HFF-Myc (cell line): ENCODE data around the gene TMEM121B.

Source experiments
- DNase-seq: peaks from one replicate; pipeline ENCODE4 v3.0.0-alpha.2; 2011; ENCODE audit warnings: low read depth; ENCODE audit errors: extremely low read depth
- H3K4me3 ChIP-seq: replicated peaks from 2 replicates; pipeline ENCODE4 v1.5.1; 2011; ENCODE audit warnings: low read depth, mild to moderate bottlenecking, control low read depth, low read length
- CTCF ChIP-seq: IDR thresholded peaks from 2 replicates; pipeline ENCODE4 v1.5.1; 2012; ENCODE audit warnings: mild to moderate bottlenecking, low read depth, low read length, control low read depth; ENCODE audit errors: missing control alignments

The TMEM121B gene

GRCh38 chr22:17121233-17122195 lies at the start of gene TMEM121B:
Gene TMEM121B, minus strand, starts transcription at chr22:17121360. Its CDS starts 233 bp downstream, at chr22:17121127.
- H3K4me3 ChIP-seq, result peak within 1 kb of the TSS; percentile 32
- TF ChIP-seq CTCF, result no peak
- no peak for DNase-seq

- TF ChIP-seq CTCF, result no peak
- H3K4me3 ChIP-seq, result no peak overlapping the region
- DNase-seq, result no peak
These were observed 46.3 kb upstream of the TMEM121B start for GRCh38 chr22:17167486-17167885.

- peak; percentile 35 for TF ChIP-seq CTCF
- H3K4me3 ChIP-seq, result no peak overlapping the region
- DNase-seq, result no peak
These were observed 43.3 kb upstream of the TMEM121B start for GRCh38 chr22:17164392-17165024.

- no peak for TF ChIP-seq CTCF
- no peak for DNase-seq
These were observed 41.6 kb upstream of the TMEM121B start for GRCh38 chr22:17162731-17163130.

GRCh38 chr22:17161991-17162390 lies 40.8 kb upstream of the TMEM121B start:
- no peak overlapping the region for H3K4me3 ChIP-seq
- no peak for TF ChIP-seq CTCF
- no peak for DNase-seq

More at GRCh38 chr22:17162731-17163130, 41.6 kb upstream of the TMEM121B start:
- H3K4me3 ChIP-seq, result no peak overlapping the region

- TF ChIP-seq CTCF, result no peak
- DNase-seq, result no peak
- peak overlapping the region; percentile 59 for H3K4me3 ChIP-seq
These were observed 38.4 kb upstream of the TMEM121B start for GRCh38 chr22:17159504-17159951.
